ENCODE data around the gene CASP4.
"Not testable (repeated sequence)": the region's sequence is repeated elsewhere in the genome, so short reads cannot be mapped to it uniquely, and the experiment has no call there.

CASP4 gene

GRCh38 chr11:104956528-104956927 is 11.8 kb downstream of the CASP4 start:
- DNase-seq (ENCODE audit: low read depth, low spot score), result no peak

- peak; percentile 27 for DNase-seq (ENCODE audit: low read depth, low spot score)
These were observed 21.5 kb downstream of the CASP4 start for GRCh38 chr11:104946907-104947306.

- DNase-seq (ENCODE audit: low read depth, low spot score), result no peak
These were observed 24.3 kb downstream of the CASP4 start for GRCh38 chr11:104944076-104944475.

- DNase-seq (ENCODE audit: low read depth, low spot score), result no peak
These were observed 24.8 kb downstream of the CASP4 start for GRCh38 chr11:104943561-104943960.

- no peak for DNase-seq (ENCODE audit: low read depth, low spot score)
These were observed 33.8 kb downstream of the CASP4 start for GRCh38 chr11:104934594-104934993.

GRCh38 chr11:104934073-104934472 is 34.3 kb downstream of the CASP4 start:
- not testable (repeated sequence) for DNase-seq (ENCODE audit: low read depth, low spot score)

GRCh38 chr11:104928811-104929210 is 39.6 kb downstream of the CASP4 start:
- no peak for DNase-seq (ENCODE audit: low read depth, low spot score)

GRCh38 chr11:104926771-104927611 is 41.4 kb downstream of the CASP4 start:
- peak; percentile 17 for DNase-seq (ENCODE audit: low read depth, low spot score)

GRCh38 chr11:104925850-104926249 is 42.5 kb downstream of the CASP4 start:
- no peak for DNase-seq (ENCODE audit: low read depth, low spot score)

GRCh38 chr11:104918113-104918824 is 50.1 kb downstream of the CASP4 start:
- peak; percentile 60 for DNase-seq (ENCODE audit: low read depth, low spot score)

- DNase-seq (ENCODE audit: low read depth, low spot score), result no peak
These were observed 50.9 kb downstream of the CASP4 start for GRCh38 chr11:104917271-104918112.

- DNase-seq (ENCODE audit: low read depth, low spot score), result peak; percentile 5
These were observed 51.9 kb downstream of the CASP4 start for GRCh38 chr11:104916442-104916841.

GRCh38 chr11:104912102-104912501 is 56.3 kb downstream of the CASP4 start:
- no peak for DNase-seq (ENCODE audit: low read depth, low spot score)

- DNase-seq (ENCODE audit: low read depth, low spot score), result no peak
These were observed 60.2 kb downstream of the CASP4 start for GRCh38 chr11:104908186-104908531.

- DNase-seq (ENCODE audit: low read depth, low spot score), result no peak
These were observed 60.7 kb downstream of the CASP4 start for GRCh38 chr11:104907521-104908185.

GRCh38 chr11:104905271-104905670 is 63.1 kb downstream of the CASP4 start:
- no peak for DNase-seq (ENCODE audit: low read depth, low spot score)

- no peak for DNase-seq (ENCODE audit: low read depth, low spot score)
These were observed 69.1 kb downstream of the CASP4 start for GRCh38 chr11:104899226-104899625.

GRCh38 chr11:104898685-104899013 is 69.7 kb downstream of the CASP4 start:
- no peak for DNase-seq (ENCODE audit: low read depth, low spot score)

GRCh38 chr11:104897891-104898684 is 70.3 kb downstream of the CASP4 start, which contains the start of gene CASP12:
Gene CASP12 (minus strand): TSS chr11:104898460.
- DNase-seq (ENCODE audit: low read depth, low spot score), result peak; percentile 5

GRCh38 chr11:104895634-104896033 is 72.7 kb downstream of the CASP4 start:
- DNase-seq (ENCODE audit: low read depth, low spot score), result peak; percentile 7

- DNase-seq (ENCODE audit: low read depth, low spot score), result no peak
These were observed 74.5 kb downstream of the CASP4 start for GRCh38 chr11:104893876-104894275.
